Measurements from ENCODE around the gene PLET1.

- TF ChIP-seq CTCF (IDR thresholded peaks at IDR 0.05; ENCODE audit: low read depth, low read length, missing input control) (no peak), RAD21 (IDR thresholded peaks at IDR 0.05) (no peak), ATF3 (IDR thresholded peaks at IDR 0.05) (no peak), NR2F2 (IDR thresholded peaks at IDR 0.05) (no peak), HNF4A (conservative IDR thresholded peaks at IDR 0.05) (no peak)
Measured at GRCh38 chr11:112253605-112254242, 6.9 kb downstream of the PLET1 start.
